Spleen (tissue), 11 donors: ENCODE measurements around the gene LRRIQ4. TPM values are rescaled to one million over a fixed set of nuclear protein-coding genes. Genes with fewer than 3 reads are reported as not detected.

Experiments
- DNase-seq: peaks from one replicate; pipeline ENCODE4 v3.0.0-alpha.2; 2020
- H3K27ac ChIP-seq, 8 donors: fragments of 200-600 bp; sonication (generic) in 7 of 8; 1 replicate in 4 of 8; 2 replicates in 4 of 8; pipeline versions ENCODE4 v1.5.0 to v1.8.0; 2016 to 2021; ENCODE audit warnings: inconsistent platforms in 4 of 8, mild to moderate bottlenecking in 4 of 8, moderate library complexity in 1 of 8
- H3K27me3 ChIP-seq, 7 donors: fragments of 200-600 bp; sonication (generic) in 6 of 7; replicated peaks in 1 of 7; 1 replicate in 4 of 7; 2 replicates in 3 of 7; pipeline versions ENCODE4 v1.5.0 to v1.8.0; 2016 to 2021; ENCODE audit warnings: inconsistent platforms in 3 of 7, mild to moderate bottlenecking in 1 of 7
- H3K36me3 ChIP-seq, 6 donors: fragments of 200-600 bp; sonication (generic) in 5 of 6; 1 replicate in 4 of 6; 2 replicates in 2 of 6; pipeline versions ENCODE4 v1.5.0 to v1.8.0; 2016 to 2021; ENCODE audit warnings: inconsistent platforms in 2 of 6
- H3K4me1 ChIP-seq, 6 donors: fragments of 200-600 bp; sonication (generic) in 5 of 6; 1 replicate in 3 of 6; 2 replicates in 3 of 6; pipeline versions ENCODE4 v1.5.0 to v1.8.0; 2016 to 2021; ENCODE audit warnings: inconsistent platforms in 3 of 6
- H3K4me3 ChIP-seq, 8 donors: fragments of 200-600 bp; sonication (generic) in 7 of 8; 1 replicate in 4 of 8; 2 replicates in 4 of 8; pipeline versions ENCODE4 v1.5.0 to v1.8.0; 2016 to 2021; ENCODE audit warnings: inconsistent platforms in 4 of 8, mild to moderate bottlenecking in 4 of 8, moderate library complexity in 2 of 8
- H3K9me3 ChIP-seq, 8 donors: fragments of 200-600 bp; sonication (generic) in 7 of 8; 1 replicate in 4 of 8; 2 replicates in 4 of 8; pipeline versions ENCODE4 v1.5.0 to v1.8.0; 2016 to 2021; ENCODE audit warnings: inconsistent platforms in 4 of 8
- POLR2A ChIP-seq, 3 donors: fragments of 450-650 bp; IDR thresholded peaks; one replicate each; pipeline ENCODE4 v1.5.1; 2017; ENCODE audit warnings: antibody characterized with exemption in 3 of 3, mild to moderate bottlenecking in 1 of 3
- POLR2AphosphoS5 ChIP-seq, 3 donors: sonication (generic); formaldehyde crosslinking; IDR thresholded peaks; one replicate each; pipeline ENCODE4 v1.5.1; 2017; ENCODE audit warnings: antibody characterized with exemption in 3 of 3
- WGBS, 5 donors: extraction: QIAGEN DNeasy Blood & Tissue Kit in 3 of 5; methylation state at CpG; one replicate each; pipeline versions ENCODE4 v1.1.5 to v1.1.7; 2013 to 2018; 5-methylcytosine and 5-hydroxymethylcytosine counted together
- intact Hi-C: fragments of 100-400 bp; cut with DNase I; formaldehyde crosslinking; loops from one replicate; pipeline ENCODE4 v1.15.0; 2023; ENCODE audit warnings: low total_unique reads
- polyA plus RNA-seq, 3 donors: library from polyadenylated mRNA; stranded (reverse); fragments of 200-250 nt; gene quantifications; one replicate each; pipeline ENCODE4 v1.2.1, GENCODE V29; 2013
- total RNA-seq, 7 donors: library from RNA; depleted of rRNA in 3 of 7; stranded (reverse); fragments of >200 nt in 3 of 7; fragmentation: NEBNext Ultra II Directional in 4 of 7; extraction: Animal tissue kit (Norgen Biotek cat#: 25700) in 4 of 7; gene quantifications; one replicate each; pipeline versions ENCODE4 v1.1.0 to v1.2.1, GENCODE V29; 2016 to 2021
- TF ChIP-seq, protein P1 (sequence below), 11 experiments: fragments of 200-600 bp in 7 of 11; fragments of 450-650 bp in 4 of 11; sonication (generic) in 4 of 11; IDR thresholded peaks in 8 of 11; conservative IDR thresholded peaks in 3 of 11; 1 replicate in 7 of 11; 2 replicates in 4 of 11; pipeline versions ENCODE4 v1.4.0 to v1.8.0; 2016 to 2021; ENCODE audit warnings: antibody characterized with exemption in 11 of 11, inconsistent platforms in 4 of 11, mild to moderate bottlenecking in 1 of 11
- donor health status: healthy with polysubstance abuse.
- donor health status: DM: no; HTN: no; CAD: no; lungs with moderate emphysema.
- donor health status: DM: no; HTN: no; CAD: no.
- donor health status: Bipolar disorder and iron deficiency.
- donor health status: healthy.
- donor health status: DM: no; HTN: no; CAD: no.
- donor health status: DM: yes; HTN: yes; CAD: no.

LRRIQ4 gene
- total and polyA plus RNA-seq, 10 donors = 0.06 to 0.27 (median 0.19) TPM; not detected in 7

DNA sequence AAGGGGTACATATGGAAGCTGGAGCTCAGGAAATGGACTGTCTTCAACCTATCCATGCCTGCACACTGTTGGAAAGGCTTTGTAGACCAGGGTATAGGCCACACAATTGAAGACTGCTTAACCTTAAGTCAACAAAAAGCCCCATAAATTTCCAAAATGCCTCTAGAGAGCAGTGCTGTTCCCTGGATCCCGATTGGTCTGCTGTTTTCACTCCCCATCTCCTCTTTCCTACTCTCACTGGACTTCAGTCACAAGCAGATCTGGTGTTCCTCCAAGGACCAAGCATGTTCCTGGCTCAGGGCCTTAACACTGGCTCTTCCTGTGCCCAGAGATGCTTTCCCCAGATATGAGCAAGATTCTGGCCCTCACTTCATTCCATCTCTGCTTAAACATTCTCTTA lies 22.9 kb downstream of the LRRIQ4 start:
- Histone ChIP-seq H3K27me3 (no peaks in the 10 kb centered on the region), H3K4me3 (no peak overlapping the region), H3K36me3 (no peaks in the 10 kb centered on the region), H3K27ac (peak overlapping the region in 6 of 8 donors; percentile 5 to 75 (median 69)), H3K4me1 (peaks cover 0 to 20% (median 0%) of the 10 kb centered on the region in 6 donors), H3K9me3 (no peaks in the 10 kb centered on the region)
- TF ChIP-seq POLR2AphosphoS5 (IDR thresholded peaks at IDR 0.05) = no peak
- no peak for TF ChIP-seq POLR2A (IDR thresholded peaks at IDR 0.05)
- TF ChIP-seq, protein P1, sequence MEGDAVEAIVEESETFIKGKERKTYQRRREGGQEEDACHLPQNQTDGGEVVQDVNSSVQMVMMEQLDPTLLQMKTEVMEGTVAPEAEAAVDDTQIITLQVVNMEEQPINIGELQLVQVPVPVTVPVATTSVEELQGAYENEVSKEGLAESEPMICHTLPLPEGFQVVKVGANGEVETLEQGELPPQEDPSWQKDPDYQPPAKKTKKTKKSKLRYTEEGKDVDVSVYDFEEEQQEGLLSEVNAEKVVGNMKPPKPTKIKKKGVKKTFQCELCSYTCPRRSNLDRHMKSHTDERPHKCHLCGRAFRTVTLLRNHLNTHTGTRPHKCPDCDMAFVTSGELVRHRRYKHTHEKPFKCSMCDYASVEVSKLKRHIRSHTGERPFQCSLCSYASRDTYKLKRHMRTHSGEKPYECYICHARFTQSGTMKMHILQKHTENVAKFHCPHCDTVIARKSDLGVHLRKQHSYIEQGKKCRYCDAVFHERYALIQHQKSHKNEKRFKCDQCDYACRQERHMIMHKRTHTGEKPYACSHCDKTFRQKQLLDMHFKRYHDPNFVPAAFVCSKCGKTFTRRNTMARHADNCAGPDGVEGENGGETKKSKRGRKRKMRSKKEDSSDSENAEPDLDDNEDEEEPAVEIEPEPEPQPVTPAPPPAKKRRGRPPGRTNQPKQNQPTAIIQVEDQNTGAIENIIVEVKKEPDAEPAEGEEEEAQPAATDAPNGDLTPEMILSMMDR (IDR thresholded peaks at IDR 0.05 in 8 of 11, conservative IDR thresholded peaks at IDR 0.05 in 3 of 11) = no peak
- no peak for DNase-seq
- 67 to 88% (median 74%) methylated on average over 1 of the region's 1 CpG for WGBS, 5 donors
- intact Hi-C loops = no loop called here

DNA sequence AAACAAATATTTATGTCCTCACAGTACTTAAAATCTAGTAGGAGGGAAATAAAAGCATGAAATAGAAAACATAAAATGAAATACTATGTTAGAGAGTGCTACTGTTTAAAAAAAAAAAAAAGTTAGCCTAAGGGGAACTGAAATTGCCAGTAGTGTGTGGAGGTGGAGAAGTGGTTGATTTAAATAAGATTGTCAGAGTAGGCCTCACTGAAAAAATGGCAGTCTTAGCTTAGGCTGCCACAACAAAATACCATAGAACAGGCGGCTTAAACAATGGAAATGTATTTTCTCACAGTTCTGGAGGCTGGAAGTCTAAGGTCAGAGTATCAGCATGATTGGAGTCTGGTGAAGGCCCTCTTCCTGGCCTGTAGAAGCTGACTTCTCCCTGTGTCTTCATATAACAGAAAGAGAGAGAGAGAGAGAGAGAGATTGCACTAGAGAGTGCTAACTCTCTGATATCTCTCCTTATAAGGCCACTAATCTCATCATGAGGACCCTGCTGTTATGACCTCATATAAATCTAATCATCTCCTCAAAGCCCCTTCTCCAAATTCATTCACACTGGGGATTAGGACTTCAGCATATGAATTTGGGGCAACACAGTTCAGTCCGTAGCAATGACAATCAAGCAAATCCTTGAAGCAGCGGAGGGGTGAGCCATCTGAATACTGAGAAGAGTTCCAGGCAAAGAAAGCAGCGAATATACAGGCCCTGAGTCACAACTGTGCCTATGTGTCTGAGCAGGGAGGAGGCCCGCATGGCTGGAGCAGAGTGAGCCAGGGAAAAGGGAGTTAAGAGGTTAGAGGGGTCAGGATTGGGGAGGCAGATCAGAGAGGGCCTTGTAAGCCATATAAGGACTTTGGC lies 23.6 kb downstream of the LRRIQ4 start:
- Histone ChIP-seq H3K36me3 (no peaks in the 10 kb centered on the region), H3K4me1 (peaks cover 0 to 28% (median 7%) of the 10 kb centered on the region in 6 donors), H3K4me3 (no peak overlapping the region), H3K9me3 (no peaks in the 10 kb centered on the region), H3K27me3 (no peaks in the 10 kb centered on the region), H3K27ac (peak overlapping the region; percentile 5 to 75 (median 56))
- no peak for DNase-seq
- intact Hi-C loops = no loop called here
- WGBS, 5 donors = 70 to 87% (median 73%) methylated on average over 5 of the region's 5 CpGs
- TF ChIP-seq, protein P1 (IDR thresholded peaks at IDR 0.05 in 8 of 11, conservative IDR thresholded peaks at IDR 0.05 in 3 of 11) = no peak
- TF ChIP-seq POLR2A (IDR thresholded peaks at IDR 0.05) (no peak), POLR2AphosphoS5 (IDR thresholded peaks at IDR 0.05) (no peak)

DNA sequence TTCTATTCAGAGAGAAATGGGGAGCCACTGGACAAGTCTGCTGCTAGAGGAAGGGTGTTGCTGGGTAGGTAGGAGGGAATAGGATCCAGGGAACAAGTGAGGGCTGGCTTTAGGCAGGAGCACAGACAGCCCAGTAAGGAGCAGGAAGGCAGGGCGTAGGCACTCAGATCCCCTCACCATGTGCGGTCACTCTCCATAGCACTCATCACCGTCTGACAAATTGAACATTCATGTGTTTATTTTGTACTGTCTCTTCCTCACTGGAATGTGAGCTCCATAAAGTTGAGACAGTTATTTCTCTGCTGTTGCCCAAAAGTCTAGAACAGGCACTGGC lies 24.2 kb downstream of the LRRIQ4 start:
- intact Hi-C loops = no loop called here
- WGBS, 5 donors = 84 to 98% (median 92%) methylated on average over 3 of the region's 3 CpGs
- peak overlapping the region in 4 of 8 donors; percentile 67 to 75 (median 72) for H3K27ac ChIP-seq

More for the DNA sequence above, 24.2 kb downstream of the LRRIQ4 start:
- no peak for TF ChIP-seq POLR2A (IDR thresholded peaks at IDR 0.05)
- TF ChIP-seq, protein P1 (IDR thresholded peaks at IDR 0.05 in 8 of 11, conservative IDR thresholded peaks at IDR 0.05 in 3 of 11) = no peak
- TF ChIP-seq POLR2AphosphoS5 (IDR thresholded peaks at IDR 0.05) = no peak
- H3K36me3 ChIP-seq = no peaks in the 10 kb centered on the region
- peaks cover 0 to 33% (median 10%) of the 10 kb centered on the region in 6 donors for H3K4me1 ChIP-seq
- H3K9me3 ChIP-seq = no peaks in the 10 kb centered on the region
- H3K4me3 ChIP-seq = no peak overlapping the region
- DNase-seq = no peak
- H3K27me3 ChIP-seq = no peaks in the 10 kb centered on the region
